Nucleus accumbens (tissue), 56 donors: Measurements from ENCODE around the gene LRIG2.
A peak's percentile ranks its signal among the peaks of the same experiment; 100 is the strongest.
"Not testable (repeated sequence)": the region's sequence is repeated elsewhere in the genome, so short reads cannot be mapped to it uniquely, and the experiment has no call there.

Experiments used
- DNase-seq, 56 donors: peaks; one replicate each; lab custom pipeline; 2025; lab: John Stamatoyannopoulos, UW

Gene LRIG2

GRCh38 chr1:113153116-113153803 is 80.3 kb downstream of the LRIG2 start:
- peak in 12 of 56 donors; percentile 2 to 52 (median 7) for DNase-seq

GRCh38 chr1:113156368-113156767 is 83.4 kb downstream of the LRIG2 start:
- DNase-seq, result no peak

- DNase-seq, result not testable (repeated sequence)
These were observed 85.7 kb downstream of the LRIG2 start for GRCh38 chr1:113158743-113159142.

GRCh38 chr1:113166473-113166872 is 93.5 kb downstream of the LRIG2 start:
- no peak for DNase-seq

- no peak for DNase-seq
These were observed 95.9 kb downstream of the LRIG2 start for GRCh38 chr1:113168946-113169345.

- DNase-seq, result no peak
These were observed 96.6 kb downstream of the LRIG2 start for GRCh38 chr1:113169591-113169990.

GRCh38 chr1:113170519-113170918 is 97.5 kb downstream of the LRIG2 start:
- no peak for DNase-seq

- no peak for DNase-seq
These were observed 105.1 kb downstream of the LRIG2 start for GRCh38 chr1:113178106-113178505.

GRCh38 chr1:113178522-113178921 is 105.5 kb downstream of the LRIG2 start:
- no peak for DNase-seq
